H1 (cell line): ENCODE data around the gene HKDC1. TPM values are rescaled to one million over a fixed set of nuclear protein-coding genes. Genes with fewer than 3 reads are reported as not detected.

ENCODE experiments used
- CTCF ChIA-PET: fragments of 300-600 bp; sonication (Branson Sonifier 250); formaldehyde crosslinking; loops from one replicate; lab custom pipeline; 2021; ENCODE audit not compliant: partially characterized antibody; lab: Charles Lee
- POLR2A ChIA-PET: fragments of 300-600 bp; sonication (Branson Sonifier 250); formaldehyde crosslinking; loops from one replicate; lab custom pipeline; 2021; ENCODE audit warnings: inconsistent platforms; ENCODE audit not compliant: partially characterized antibody; lab: Charles Lee
- DNase-seq, 2 experiments: peaks; one replicate each; pipeline versions ENCODE4 v3.0.0 to v3.0.0-alpha.2; 2010 to 2022; ENCODE audit warnings: low spot score in 2 of 2, low read depth in 1 of 2, mixed read lengths in 1 of 2
- FAIRE-seq: peaks from 2 replicates; lab custom pipeline; 2011; peaks lifted over from hg19 to GRCh38; lab: Jason Lieb, UNC
- H2AFZ ChIP-seq: 2 replicates; pipeline ENCODE4 v1.8.1; 2012; ENCODE audit warnings: low read length, inconsistent platforms
- H2AK5ac ChIP-seq: 2 replicates; pipeline ENCODE4 v1.6.1; 2013; ENCODE audit warnings: low read depth, low read length
- H2BK120ac ChIP-seq: replicated peaks from 2 replicates; pipeline ENCODE3; 2013; ENCODE audit warnings: low read depth, low read length, inconsistent platforms
- H2BK12ac ChIP-seq: 2 replicates; pipeline ENCODE4 v1.6.1; 2013; ENCODE audit warnings: low read depth, low read length
- H2BK15ac ChIP-seq: 2 replicates; pipeline ENCODE4 v1.6.1; 2013; ENCODE audit warnings: low read length
- H2BK20ac ChIP-seq: 2 replicates; pipeline ENCODE4 v1.6.1; 2013; ENCODE audit warnings: low read length
- H2BK5ac ChIP-seq: 2 replicates; pipeline ENCODE4 v1.6.1; 2013; ENCODE audit warnings: low read depth, low read length
- H3K14ac ChIP-seq: 2 replicates; pipeline ENCODE4 v1.6.1; 2013; ENCODE audit warnings: inconsistent platforms; ENCODE audit not compliant: insufficient read length
- H3K18ac ChIP-seq: 2 replicates; pipeline ENCODE4 v1.6.1; 2013; ENCODE audit warnings: low read length; ENCODE audit errors: extremely low read depth
- H3K23ac ChIP-seq: 2 replicates; pipeline ENCODE4 v1.6.1; 2013; ENCODE audit warnings: inconsistent platforms; ENCODE audit not compliant: insufficient read length
- H3K23me2 ChIP-seq: 2 replicates; pipeline ENCODE4 v1.6.1; 2013; ENCODE audit warnings: low read depth, low read length
- H3K27ac ChIP-seq: 2 replicates; pipeline ENCODE4 v1.6.1; 2011; ENCODE audit warnings: low read depth, low read length, inconsistent platforms
- H3K27me3 ChIP-seq, 4 experiments: replicated peaks in 1 of 4; 1 replicate in 1 of 4; 2 replicates in 3 of 4; pipeline versions ENCODE4 v1.6.1 to v1.8.1; 2011 to 2013; ENCODE audit warnings: low read length in 3 of 4, mild to moderate bottlenecking in 3 of 4, inconsistent platforms in 2 of 4, mixed read lengths in 2 of 4, moderate library complexity in 1 of 4; ENCODE audit not compliant: control insufficient read depth in 3 of 4, insufficient read depth in 3 of 4; ENCODE audit errors: extremely low read depth in 1 of 4
- H3K36me3 ChIP-seq, 4 experiments: 2 replicates each; pipeline versions ENCODE4 v1.6.1 to v1.8.1; 2011 to 2013; ENCODE audit warnings: mild to moderate bottlenecking in 4 of 4, low read length in 3 of 4, moderate library complexity in 2 of 4, control low read depth in 1 of 4, inconsistent platforms in 1 of 4; ENCODE audit not compliant: insufficient read depth in 4 of 4, control insufficient read depth in 2 of 4
- H3K4ac ChIP-seq: replicated peaks from 2 replicates; pipeline ENCODE3; 2013; ENCODE audit warnings: low read length, low read depth, mixed read lengths, inconsistent platforms; ENCODE audit not compliant: insufficient read length
- H3K4me1 ChIP-seq, 4 experiments: replicated peaks in 1 of 4; 1 replicate in 1 of 4; 2 replicates in 3 of 4; pipeline versions ENCODE4 v1.6.1 to v1.8.1; 2011 to 2013; ENCODE audit warnings: low read length in 3 of 4, inconsistent platforms in 2 of 4, mixed read lengths in 1 of 4; ENCODE audit not compliant: insufficient read depth in 4 of 4, control insufficient read depth in 3 of 4
- H3K4me2 ChIP-seq, 2 experiments: 2 replicates each; pipeline versions ENCODE4 v1.6.1 to v1.8.1; 2011 to 2013; ENCODE audit warnings: low read depth in 2 of 2, low read length in 2 of 2, control low read depth in 1 of 2, inconsistent platforms in 1 of 2, mild to moderate bottlenecking in 1 of 2; ENCODE audit not compliant: insufficient read depth in 1 of 2
- H3K4me3 ChIP-seq, 4 experiments: fragments of 200-600, 300-600 bp in 1 of 4; sonication (generic), shearing (Covaris generic), sonication (Bioruptor Twin) in 1 of 4; 2 replicates each; pipeline versions ENCODE4 v1.5.1 to v1.8.1; 2011 to 2016; ENCODE audit warnings: low read length in 4 of 4, low read depth in 3 of 4, control low read depth in 2 of 4, inconsistent platforms in 2 of 4, mild to moderate bottlenecking in 2 of 4, mixed read lengths in 1 of 4, moderate library complexity in 1 of 4; ENCODE audit not compliant: insufficient read depth in 2 of 4; ENCODE audit errors: extremely low read depth in 1 of 4
- H3K56ac ChIP-seq: replicated peaks from 2 replicates; pipeline ENCODE3; 2013; ENCODE audit warnings: low read depth, mild to moderate bottlenecking, mixed read lengths, low read length, inconsistent platforms; ENCODE audit not compliant: insufficient read length
- H3K79me1 ChIP-seq: 2 replicates; pipeline ENCODE4 v1.6.1; 2013; ENCODE audit warnings: low read depth, low read length, control low read depth
- H3K79me2 ChIP-seq, 2 experiments: 2 replicates each; pipeline versions ENCODE4 v1.6.1 to v1.8.1; 2012 to 2013; ENCODE audit warnings: low read length in 2 of 2, mild to moderate bottlenecking in 2 of 2, inconsistent platforms in 1 of 2; ENCODE audit not compliant: insufficient read depth in 2 of 2, control insufficient read depth in 1 of 2
- H3K9ac ChIP-seq, 4 experiments: replicated peaks in 1 of 4; 1 replicate in 1 of 4; 2 replicates in 3 of 4; pipeline versions ENCODE4 v1.6.1 to v1.8.1; 2011 to 2013; ENCODE audit warnings: low read depth in 3 of 4, low read length in 3 of 4, control low read depth in 2 of 4, mild to moderate bottlenecking in 2 of 4, moderate library complexity in 2 of 4, inconsistent platforms in 1 of 4; ENCODE audit errors: extremely low read depth in 1 of 4
- H3K9me3 ChIP-seq, 2 experiments: 2 replicates each; pipeline versions ENCODE4 v1.6.1 to v1.8.1; 2012 to 2013; ENCODE audit warnings: mild to moderate bottlenecking in 2 of 2, moderate library complexity in 2 of 2, control low read depth in 1 of 2, inconsistent platforms in 1 of 2, low read depth in 1 of 2, low read length in 1 of 2, mixed read lengths in 1 of 2; ENCODE audit not compliant: insufficient read depth in 2 of 2
- H4K20me1 ChIP-seq, 2 experiments: replicated peaks in 1 of 2; 2 replicates each; pipeline versions ENCODE3 to v1.8.1; 2011 to 2013; ENCODE audit warnings: inconsistent platforms in 2 of 2, low read length in 2 of 2, mild to moderate bottlenecking in 1 of 2; ENCODE audit not compliant: insufficient read depth in 2 of 2, control insufficient read depth in 1 of 2
- H4K5ac ChIP-seq: 2 replicates; pipeline ENCODE4 v1.6.1; 2013; ENCODE audit warnings: low read length, low read depth, mixed read lengths, inconsistent platforms; ENCODE audit not compliant: insufficient read length
- H4K8ac ChIP-seq: 2 replicates; pipeline ENCODE4 v1.8.0; 2013; ENCODE audit warnings: mild to moderate bottlenecking, moderate library complexity, low read length, inconsistent platforms; ENCODE audit not compliant: insufficient read depth; ENCODE audit errors: extremely low read depth
- H4K91ac ChIP-seq: replicated peaks from 2 replicates; pipeline ENCODE3; 2013; ENCODE audit warnings: low read length, mixed read lengths, inconsistent platforms; ENCODE audit not compliant: insufficient read length
- ATF3 ChIP-seq: IDR thresholded peaks from 2 replicates; pipeline ENCODE4 v1.6.1; 2011; ENCODE audit warnings: low read depth, mild to moderate bottlenecking, low read length; ENCODE audit not compliant: insufficient read depth
- BCL11A ChIP-seq, 2 experiments: IDR thresholded peaks; one replicate each; pipeline ENCODE4 v1.6.1; 2011; ENCODE audit warnings: low read depth in 2 of 2, low read length in 2 of 2, mild to moderate bottlenecking in 2 of 2
- CHD2 ChIP-seq: IDR thresholded peaks from 2 replicates; pipeline ENCODE4 v1.6.1; 2012; ENCODE audit warnings: low read length, improper control_type of control experiment
- CTBP2 ChIP-seq: IDR thresholded peaks from 2 replicates; pipeline ENCODE4 v1.7.0; 2011; ENCODE audit warnings: borderline replicate concordance, mild to moderate bottlenecking, moderate library complexity, mixed read lengths, low read length; ENCODE audit not compliant: insufficient read depth, insufficient read length
- KDM5A ChIP-seq: fragments of 200-600 bp; IDR thresholded peaks from 2 replicates; pipeline ENCODE4 v1.7.1; 2012; ENCODE audit warnings: mild to moderate bottlenecking, low read length, inconsistent platforms, mixed read lengths
- NANOG ChIP-seq: IDR thresholded peaks from 2 replicates; pipeline ENCODE4 v1.6.1; 2011; ENCODE audit warnings: low read length, low read depth, mild to moderate bottlenecking, inconsistent platforms; ENCODE audit not compliant: insufficient read depth, poor library complexity, severe bottlenecking
- RBBP5 ChIP-seq: IDR thresholded peaks from 2 replicates; pipeline ENCODE4 v1.7.1; 2012; ENCODE audit warnings: low read depth, mild to moderate bottlenecking, inconsistent platforms, low read length, moderate library complexity, borderline replicate concordance
- RFX5 ChIP-seq: IDR thresholded peaks from 2 replicates; pipeline ENCODE4 v1.6.1; 2011; ENCODE audit warnings: low read depth, low read length, improper control_type of control experiment, borderline replicate concordance
- SP4 ChIP-seq: IDR thresholded peaks from 2 replicates; pipeline ENCODE4 v1.6.1; 2012; ENCODE audit warnings: low read length, inconsistent platforms
- SRF ChIP-seq: IDR thresholded peaks from 2 replicates; pipeline ENCODE4 v1.6.1; 2011; ENCODE audit warnings: mild to moderate bottlenecking, low read depth, low read length, moderate library complexity
- TCF12 ChIP-seq: IDR thresholded peaks from 2 replicates; pipeline ENCODE4 v1.6.1; 2011; ENCODE audit warnings: low read depth, mild to moderate bottlenecking, low read length
- ZNF274 ChIP-seq: IDR thresholded peaks from 2 replicates; pipeline ENCODE4 v1.7.0; 2012; ENCODE audit warnings: low read length, borderline replicate concordance; ENCODE audit errors: extremely low read depth
- WGBS, 2 experiments: shearing (Covaris generic) in 1 of 2; methylation state at CpG; one replicate each; pipeline versions ENCODE4 v1.1.6 to v1.1.7; 2013 to 2015; ENCODE audit warnings: low lambda C conversion rate in 2 of 2, mixed read lengths in 2 of 2, inconsistent platforms in 1 of 2, low coverage in 1 of 2, missing lambda C conversion rate in 1 of 2; ENCODE audit not compliant: insufficient replicate concordance in 2 of 2, insufficient coverage in 1 of 2, insufficient read length in 1 of 2; ENCODE audit errors: extremely low coverage in 1 of 2, missing lambda C conversion rate in 1 of 2; 5-methylcytosine and 5-hydroxymethylcytosine counted together
- polyA plus RNA-seq, 7 experiments: library from polyadenylated mRNA; depleted of rRNA in 3 of 7; stranded (reverse) in 5 of 7; unstranded in 2 of 7; fragments of >200 nt in 5 of 7; fragments of 200-250 nt in 2 of 7; gene quantifications; 1 replicate in 5 of 7; 2 replicates in 1 of 7; 4 replicates in 1 of 7; pipeline versions ENCODE4 v1.2.1 to v1.2.3, GENCODE V29; 2011 to 2013; ENCODE audit warnings: missing spikeins in 2 of 7, mixed read lengths in 2 of 7
- total RNA-seq: library from RNA; stranded (reverse); fragmentation: NEBNext Ultra II Directional; extraction: Animal tissue kit (Norgen Biotek cat#: 25700); gene quantifications from 2 replicates; pipeline ENCODE4 v1.2.1, GENCODE V29; 2021

The HKDC1 gene
- total and polyA plus RNA-seq, 2 of the 8 experiments (the other 6 are each of a cell fraction or from before 2014, with no cell fraction given) = 0.12 to 0.78 TPM

- H3K14ac ChIP-seq = no peak overlapping the region
- H3K23ac ChIP-seq = no peak overlapping the region
- DNase-seq = no peak
- no peak overlapping the region for H2AK5ac ChIP-seq
- H2AFZ ChIP-seq = no peak overlapping the region
- FAIRE-seq = no peak
- H3K18ac ChIP-seq = no peak overlapping the region
- H3K9me3 ChIP-seq = no peaks in the 10 kb centered on the region
- no peak overlapping the region for H3K4ac ChIP-seq
- H4K20me1 ChIP-seq = peaks cover 0 to 1% of the 10 kb centered on the region in 2 experiments
- no peak overlapping the region for H3K4me2 ChIP-seq
- no peak overlapping the region for H3K27ac ChIP-seq
- H2BK12ac ChIP-seq = no peak overlapping the region
- no peak for TF ChIP-seq ATF3
- no peak for TF ChIP-seq KDM5A
- no peak for TF ChIP-seq TCF12
- TF ChIP-seq NANOG = no peak
- no peak for TF ChIP-seq RFX5
- no peak for TF ChIP-seq RBBP5
- no peak for TF ChIP-seq SP4
- TF ChIP-seq BCL11A (IDR thresholded peaks at IDR 0.05; ENCODE audit: low read depth in 2 of 2, low read length in 2 of 2) = no peak
- TF ChIP-seq CHD2 = no peak
- TF ChIP-seq ZNF274 = no peak
- TF ChIP-seq SRF = no peak
- TF ChIP-seq CTBP2 = no peak
- TF ChIP-seq, all 59 proteins: peak for 0
- H3K23me2 ChIP-seq = no peaks in the 10 kb centered on the region
- CTCF ChIA-PET = interaction anchor here (1.4 to 1.9 kb wide), 4 partner anchors 11 to 197 kb away, joined by 3 to 9 read pairs (median 6); no protein-coding TSS in a partner anchor
- no peaks in the 10 kb centered on the region for H3K27me3 ChIP-seq
- H3K56ac ChIP-seq = no peak overlapping the region
- no peaks in the 10 kb centered on the region for H3K4me1 ChIP-seq
- peaks cover 3 to 20% (median 18%) of the 10 kb centered on the region in 4 experiments; a peak in 7 of 8 replicates for H3K36me3 ChIP-seq
- H3K79me2 ChIP-seq = no peaks in the 10 kb centered on the region
- no peak overlapping the region for H4K8ac ChIP-seq
- no peak overlapping the region for H4K91ac ChIP-seq
- H2BK120ac ChIP-seq = no peak overlapping the region
- POLR2A ChIA-PET = interaction anchor here (1.1 kb wide), 1 partner anchor 18 kb away, joined by 3 read pairs; no protein-coding TSS in a partner anchor
- H2BK15ac ChIP-seq = no peak overlapping the region
- no peak overlapping the region for H4K5ac ChIP-seq
- H2BK20ac ChIP-seq = no peak overlapping the region
- no peak overlapping the region for H2BK5ac ChIP-seq
- WGBS, 2 experiments = 50% methylated on average over 2 of the region's 2 CpGs; no CpG with 5 or more reads in 1 of the 2 experiments
- no peaks in the 10 kb centered on the region for H3K79me1 ChIP-seq
- no peak overlapping the region for H3K4me3 ChIP-seq
- no peak overlapping the region for H3K9ac ChIP-seq
Observed at GRCh38 chr10:69211104-69211503, 9.0 kb upstream of the HKDC1 start.
